Activated CD4-positive, alpha-beta T cell treated with anti-CD3 and anti-CD28 coated beads, Interleukin-2, amount 10 ng/mL, durations not matched to agents 7 days and 5 days (primary cell): ENCODE measurements around the gene SOAT1. TPM values are rescaled to one million over a fixed set of nuclear protein-coding genes. Genes with fewer than 3 reads are reported as not detected.
"Not testable (repeated sequence)": the region's sequence is repeated elsewhere in the genome, so short reads cannot be mapped to it uniquely, and the experiment has no call there.

Experiments
- CTCF ChIA-PET: fragments of 350-600 bp; sonication (Branson Sonifier 250); formaldehyde crosslinking; loops from one replicate; lab custom pipeline; 2021; ENCODE audit warnings: antibody characterized with exemption; lab: Charles Lee
- POLR2A ChIA-PET: fragments of 350-600 bp; sonication (Branson Sonifier 250); formaldehyde crosslinking; loops from one replicate; lab custom pipeline; 2021; ENCODE audit warnings: antibody characterized with exemption; lab: Charles Lee
- DNase-seq: peaks from one replicate; pipeline ENCODE4 v3.0.0-alpha.2; 2020
- H3K27ac Mint-ChIP-seq: one replicate; pipeline ENCODE4 v1.8.0; 2021; ENCODE audit warnings: mild to moderate bottlenecking, moderate library complexity, mixed read lengths
- H3K27me3 Mint-ChIP-seq: one replicate; pipeline ENCODE4 v1.8.0; 2021; ENCODE audit warnings: mixed read lengths
- H3K36me3 Mint-ChIP-seq: one replicate; pipeline ENCODE4 v1.8.0; 2021; ENCODE audit warnings: low read depth, mixed read lengths
- H3K4me1 Mint-ChIP-seq: one replicate; pipeline ENCODE4 v1.8.0; 2021; ENCODE audit warnings: mixed read lengths
- H3K4me3 Mint-ChIP-seq: one replicate; pipeline ENCODE4 v1.8.0; 2021; ENCODE audit warnings: mild to moderate bottlenecking, moderate library complexity, mixed read lengths
- H3K9me3 Mint-ChIP-seq: one replicate; pipeline ENCODE4 v1.8.0; 2021; ENCODE audit warnings: mixed read lengths
- total RNA-seq, 2 experiments: library from RNA; stranded (reverse); gene quantifications; one replicate each; pipeline ENCODE4 v1.2.3, GENCODE V29; 2021

The SOAT1 gene
- total RNA-seq, 2 experiments from 2014 or later, result 62.3 to 68.9 TPM

- no peak overlapping the region for H3K4me3 Mint-ChIP-seq
- H3K27ac Mint-ChIP-seq, result no peak overlapping the region
- peaks cover 9% of the 10 kb centered on the region for H3K4me1 Mint-ChIP-seq
- ChIA-PET POLR2A (no interaction called here), CTCF (interaction anchor here (1.1 kb wide), 1 partner anchor 19 kb away, joined by 3 read pairs; no protein-coding TSS in a partner anchor)
- H3K27me3 Mint-ChIP-seq, result peaks cover 1% of the 10 kb centered on the region
- no peaks in the 10 kb centered on the region for H3K36me3 Mint-ChIP-seq
- no peak for DNase-seq
- no peaks in the 10 kb centered on the region for H3K9me3 Mint-ChIP-seq
Measured at GRCh38 chr1:179372160-179372559, 78.6 kb downstream of the SOAT1 start.

- CTCF ChIA-PET, result no interaction called here
- POLR2A ChIA-PET, result no interaction called here
- no peaks in the 10 kb centered on the region for H3K9me3 Mint-ChIP-seq
- no peak for DNase-seq
- H3K4me1 Mint-ChIP-seq, result peaks cover 2% of the 10 kb centered on the region
- no peak overlapping the region for H3K27ac Mint-ChIP-seq
- peaks cover 1% of the 10 kb centered on the region for H3K27me3 Mint-ChIP-seq
- H3K36me3 Mint-ChIP-seq, result no peaks in the 10 kb centered on the region
- no peak overlapping the region for H3K4me3 Mint-ChIP-seq
Measured at GRCh38 chr1:179376223-179376622, 82.6 kb downstream of the SOAT1 start.

GRCh38 chr1:179380299-179380698, 86.7 kb downstream of the SOAT1 start:
- POLR2A ChIA-PET, result no interaction called here
- H3K27ac Mint-ChIP-seq, result no peak overlapping the region
- H3K27me3 Mint-ChIP-seq, result no peaks in the 10 kb centered on the region
- CTCF ChIA-PET, result no interaction called here
- H3K36me3 Mint-ChIP-seq, result no peaks in the 10 kb centered on the region
- no peak for DNase-seq
- no peak overlapping the region for H3K4me3 Mint-ChIP-seq
- no peaks in the 10 kb centered on the region for H3K4me1 Mint-ChIP-seq
- H3K9me3 Mint-ChIP-seq, result no peaks in the 10 kb centered on the region

GRCh38 chr1:179384027-179384426, 90.4 kb downstream of the SOAT1 start:
- DNase-seq, result no peak
- CTCF ChIA-PET, result no interaction called here
- Mint-ChIP-seq H3K36me3 (no peaks in the 10 kb centered on the region), H3K4me1 (no peaks in the 10 kb centered on the region), H3K9me3 (no peaks in the 10 kb centered on the region), H3K27ac (no peak overlapping the region), H3K27me3 (no peaks in the 10 kb centered on the region), H3K4me3 (no peak overlapping the region)
- POLR2A ChIA-PET, result no interaction called here

GRCh38 chr1:179385510-179385909, 91.9 kb downstream of the SOAT1 start:
- ChIA-PET POLR2A (no interaction called here), CTCF (no interaction called here)
- Mint-ChIP-seq H3K36me3 (no peaks in the 10 kb centered on the region), H3K4me3 (no peak overlapping the region), H3K9me3 (no peaks in the 10 kb centered on the region), H3K27me3 (no peaks in the 10 kb centered on the region), H3K4me1 (no peaks in the 10 kb centered on the region), H3K27ac (no peak overlapping the region)
- DNase-seq, result no peak

- ChIA-PET CTCF (no interaction called here), POLR2A (no interaction called here)
- H3K27me3 Mint-ChIP-seq, result no peaks in the 10 kb centered on the region
- DNase-seq, result no peak
- H3K4me1 Mint-ChIP-seq, result no peaks in the 10 kb centered on the region
- peaks cover 19% of the 10 kb centered on the region for H3K9me3 Mint-ChIP-seq
- no peaks in the 10 kb centered on the region for H3K36me3 Mint-ChIP-seq
- H3K27ac Mint-ChIP-seq, result no peak overlapping the region
- no peak overlapping the region for H3K4me3 Mint-ChIP-seq
Measured at GRCh38 chr1:179393721-179394120, 100.1 kb downstream of the SOAT1 start.

GRCh38 chr1:179399399-179399798, 105.8 kb downstream of the SOAT1 start:
- H3K27me3 Mint-ChIP-seq, CTCF ChIA-PET, H3K36me3 Mint-ChIP-seq, H3K9me3 Mint-ChIP-seq, POLR2A ChIA-PET, H3K27ac Mint-ChIP-seq, H3K4me1 Mint-ChIP-seq, H3K4me3 Mint-ChIP-seq, DNase-seq: not testable (repeated sequence)

Other genes starting within 250 kb of the SOAT1 start
- gene TOR3A, start 211.7 kb upstream of the SOAT1 start, total RNA-seq, result 10 to 100 TPM; 43.9 to 46.6 TPM
- 1 to 10 TPM; 7.5 to 8.2 TPM for gene ABL2, start 64.1 kb upstream of the SOAT1 start, total RNA-seq
- under 1 TPM; 0.40 to 0.42 TPM for gene AXDND1, start 72.2 kb downstream of the SOAT1 start, total RNA-seq